OCI-LY3 (cell line): ENCODE data around the gene ACSM6.
A peak's percentile ranks its signal among the peaks of the same experiment; 100 is the strongest.

Source experiments
- H2AFZ ChIP-seq: fragments of 200-600, 300-600 bp; shearing (Covaris generic); 2 replicates; pipeline ENCODE4 v1.6.0; 2014; ENCODE audit warnings: antibody characterized with exemption, low read depth, low read length
- H3K27ac ChIP-seq: fragments of 200-600, 300-600 bp; sonication (generic); 2 replicates; pipeline ENCODE4 v1.5.1; 2014; ENCODE audit warnings: mild to moderate bottlenecking, low read length, moderate library complexity, mixed read lengths
- H3K27me3 ChIP-seq: fragments of 200-600, 300-600 bp; sonication (generic); 2 replicates; pipeline ENCODE4 v1.6.1; 2014; ENCODE audit warnings: low read depth, low read length, mixed read lengths
- H3K36me3 ChIP-seq: fragments of 200-600, 300-600 bp; sonication (generic); replicated peaks from 2 replicates; pipeline ENCODE3; 2014; ENCODE audit warnings: low read depth, low read length, mixed read lengths
- H3K4me1 ChIP-seq: fragments of 300-600, 200-600 bp; sonication (generic); 2 replicates; pipeline ENCODE4 v1.6.1; 2014; ENCODE audit warnings: low read length, mixed read lengths
- H3K4me2 ChIP-seq: fragments of 200-600, 300-600 bp; sonication (generic); 2 replicates; pipeline ENCODE4 v1.6.1; 2014; ENCODE audit warnings: low read length, mixed read lengths
- H3K4me3 ChIP-seq: fragments of 300-600, 200-600 bp; sonication (generic); 2 replicates; pipeline ENCODE4 v1.5.1; 2014; ENCODE audit warnings: antibody characterized with exemption, mild to moderate bottlenecking, low read length, moderate library complexity
- H3K79me2 ChIP-seq: fragments of 300-600, 200-600 bp; shearing (Covaris generic); 2 replicates; pipeline ENCODE4 v1.6.1; 2014; ENCODE audit warnings: mild to moderate bottlenecking, low read length, mixed read lengths
- H3K9ac ChIP-seq: fragments of 300-600, 200-600 bp; shearing (Covaris generic); 2 replicates; pipeline ENCODE4 v1.6.0; 2014; ENCODE audit warnings: mild to moderate bottlenecking, low read length, moderate library complexity
- H3K9me3 ChIP-seq: fragments of 200-600, 300-600 bp; shearing (Covaris generic); 2 replicates; pipeline ENCODE4 v1.6.1; 2014; ENCODE audit warnings: low read length, mixed read lengths; ENCODE audit not compliant: insufficient read depth
- H4K20me1 ChIP-seq: fragments of 200-600, 300-600 bp; sonication (generic); 2 replicates; pipeline ENCODE4 v1.6.1; 2016; ENCODE audit warnings: low read length, mixed read lengths; ENCODE audit not compliant: insufficient read depth
- EZH2phosphoT487 ChIP-seq: fragments of 200-600 bp; shearing (Covaris generic); IDR thresholded peaks from 2 replicates; pipeline ENCODE4 v1.6.1; 2018; ENCODE audit warnings: antibody characterized with exemption, mixed run types, low read depth
- TF ChIP-seq, protein P1 (sequence below): fragments of 200-600, 300-600 bp; sonication (generic); IDR thresholded peaks from 2 replicates; pipeline ENCODE4 v1.5.1; 2014; ENCODE audit warnings: antibody characterized with exemption, low read length, low read depth

Gene ACSM6

DNA sequence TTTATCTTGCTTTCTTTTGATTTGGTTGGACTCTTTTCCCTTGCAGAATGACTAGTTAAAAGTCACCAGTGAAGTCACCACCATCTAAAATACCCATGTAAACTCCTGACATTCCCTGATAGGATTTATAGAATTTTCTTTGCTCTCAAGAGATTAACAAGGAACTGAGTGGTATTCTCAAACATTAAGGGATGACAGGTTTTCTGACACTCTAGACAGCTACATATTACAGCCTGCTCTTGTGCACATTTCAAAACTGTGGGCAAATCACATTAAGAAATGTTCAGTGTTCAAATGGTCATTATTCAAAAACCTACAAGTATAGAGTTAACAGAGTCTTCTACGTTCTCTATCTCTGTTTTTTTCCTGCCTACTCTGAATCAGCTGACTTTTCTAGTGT, 15.8 kb upstream of the ACSM6 start:
- Histone ChIP-seq H3K4me3 (no peak overlapping the region), H3K36me3 (no peaks in the 10 kb centered on the region), H3K4me2 (no peak overlapping the region), H3K9ac (no peak overlapping the region), H4K20me1 (no peaks in the 10 kb centered on the region), H3K27me3 (peaks cover 18% of the 10 kb centered on the region), H3K9me3 (no peaks in the 10 kb centered on the region), H3K4me1 (no peaks in the 10 kb centered on the region), H2AFZ (no peak overlapping the region), H3K27ac (no peak overlapping the region), H3K79me2 (no peaks in the 10 kb centered on the region)
- TF ChIP-seq, protein P1, sequence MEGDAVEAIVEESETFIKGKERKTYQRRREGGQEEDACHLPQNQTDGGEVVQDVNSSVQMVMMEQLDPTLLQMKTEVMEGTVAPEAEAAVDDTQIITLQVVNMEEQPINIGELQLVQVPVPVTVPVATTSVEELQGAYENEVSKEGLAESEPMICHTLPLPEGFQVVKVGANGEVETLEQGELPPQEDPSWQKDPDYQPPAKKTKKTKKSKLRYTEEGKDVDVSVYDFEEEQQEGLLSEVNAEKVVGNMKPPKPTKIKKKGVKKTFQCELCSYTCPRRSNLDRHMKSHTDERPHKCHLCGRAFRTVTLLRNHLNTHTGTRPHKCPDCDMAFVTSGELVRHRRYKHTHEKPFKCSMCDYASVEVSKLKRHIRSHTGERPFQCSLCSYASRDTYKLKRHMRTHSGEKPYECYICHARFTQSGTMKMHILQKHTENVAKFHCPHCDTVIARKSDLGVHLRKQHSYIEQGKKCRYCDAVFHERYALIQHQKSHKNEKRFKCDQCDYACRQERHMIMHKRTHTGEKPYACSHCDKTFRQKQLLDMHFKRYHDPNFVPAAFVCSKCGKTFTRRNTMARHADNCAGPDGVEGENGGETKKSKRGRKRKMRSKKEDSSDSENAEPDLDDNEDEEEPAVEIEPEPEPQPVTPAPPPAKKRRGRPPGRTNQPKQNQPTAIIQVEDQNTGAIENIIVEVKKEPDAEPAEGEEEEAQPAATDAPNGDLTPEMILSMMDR: no peak
- TF ChIP-seq EZH2phosphoT487: no peak

DNA sequence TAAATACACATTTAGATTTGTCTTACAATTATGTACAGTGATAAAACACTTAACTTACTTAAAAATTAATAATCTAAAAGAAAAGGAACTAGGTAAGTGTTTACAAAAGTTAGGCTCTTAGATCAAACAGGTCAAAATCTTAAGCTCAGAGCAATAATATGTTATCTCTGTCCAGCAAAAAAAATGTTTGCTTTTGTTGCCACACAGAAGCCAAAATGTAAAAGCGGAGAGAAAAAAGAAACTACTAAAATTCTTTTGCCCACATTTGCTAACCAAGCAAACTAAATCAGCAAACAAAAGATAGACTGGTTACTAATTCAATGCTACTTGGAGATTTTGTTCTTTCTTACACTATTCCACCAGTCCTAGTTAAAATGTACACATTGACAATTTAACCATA, 15.2 kb upstream of the ACSM6 start:
- H3K4me3 ChIP-seq: no peak overlapping the region
- no peak overlapping the region for H2AFZ ChIP-seq
- H3K27me3 ChIP-seq: peaks cover 19% of the 10 kb centered on the region
- no peaks in the 10 kb centered on the region for H3K4me1 ChIP-seq
- no peaks in the 10 kb centered on the region for H4K20me1 ChIP-seq
- TF ChIP-seq, protein P1: no peak
- TF ChIP-seq EZH2phosphoT487: no peak
- H3K9ac ChIP-seq: no peak overlapping the region
- H3K79me2 ChIP-seq: no peaks in the 10 kb centered on the region
- no peaks in the 10 kb centered on the region for H3K9me3 ChIP-seq
- H3K36me3 ChIP-seq: no peaks in the 10 kb centered on the region
- no peak overlapping the region for H3K27ac ChIP-seq
- H3K4me2 ChIP-seq: no peak overlapping the region

DNA sequence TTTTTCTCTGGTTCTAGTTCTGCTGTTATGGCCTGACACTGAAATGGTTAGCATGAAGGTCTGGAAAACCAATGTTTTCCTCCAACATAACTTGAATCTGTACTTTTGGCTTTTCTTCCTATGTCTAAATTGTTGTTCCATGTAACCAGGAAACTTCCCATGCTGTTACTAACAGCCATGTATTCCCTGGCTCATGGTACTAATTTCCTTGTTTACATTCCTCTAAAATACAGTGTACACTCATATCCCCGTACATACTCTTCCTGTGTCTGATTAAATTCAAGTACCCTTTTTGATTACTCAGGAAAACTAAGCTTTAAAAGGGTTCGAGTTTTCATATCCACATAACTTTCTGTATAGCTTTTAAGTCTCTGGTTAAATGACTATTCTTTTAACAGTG, 12.3 kb upstream of the ACSM6 start:
- Histone ChIP-seq H3K27me3 (peaks cover 28% of the 10 kb centered on the region), H3K4me1 (no peaks in the 10 kb centered on the region), H3K4me3 (no peak overlapping the region), H2AFZ (no peak overlapping the region), H3K79me2 (no peaks in the 10 kb centered on the region), H3K27ac (no peak overlapping the region), H3K9ac (no peak overlapping the region), H3K36me3 (no peaks in the 10 kb centered on the region), H4K20me1 (no peaks in the 10 kb centered on the region), H3K4me2 (no peak overlapping the region), H3K9me3 (no peaks in the 10 kb centered on the region)
- TF ChIP-seq, protein P1: no peak

DNA sequence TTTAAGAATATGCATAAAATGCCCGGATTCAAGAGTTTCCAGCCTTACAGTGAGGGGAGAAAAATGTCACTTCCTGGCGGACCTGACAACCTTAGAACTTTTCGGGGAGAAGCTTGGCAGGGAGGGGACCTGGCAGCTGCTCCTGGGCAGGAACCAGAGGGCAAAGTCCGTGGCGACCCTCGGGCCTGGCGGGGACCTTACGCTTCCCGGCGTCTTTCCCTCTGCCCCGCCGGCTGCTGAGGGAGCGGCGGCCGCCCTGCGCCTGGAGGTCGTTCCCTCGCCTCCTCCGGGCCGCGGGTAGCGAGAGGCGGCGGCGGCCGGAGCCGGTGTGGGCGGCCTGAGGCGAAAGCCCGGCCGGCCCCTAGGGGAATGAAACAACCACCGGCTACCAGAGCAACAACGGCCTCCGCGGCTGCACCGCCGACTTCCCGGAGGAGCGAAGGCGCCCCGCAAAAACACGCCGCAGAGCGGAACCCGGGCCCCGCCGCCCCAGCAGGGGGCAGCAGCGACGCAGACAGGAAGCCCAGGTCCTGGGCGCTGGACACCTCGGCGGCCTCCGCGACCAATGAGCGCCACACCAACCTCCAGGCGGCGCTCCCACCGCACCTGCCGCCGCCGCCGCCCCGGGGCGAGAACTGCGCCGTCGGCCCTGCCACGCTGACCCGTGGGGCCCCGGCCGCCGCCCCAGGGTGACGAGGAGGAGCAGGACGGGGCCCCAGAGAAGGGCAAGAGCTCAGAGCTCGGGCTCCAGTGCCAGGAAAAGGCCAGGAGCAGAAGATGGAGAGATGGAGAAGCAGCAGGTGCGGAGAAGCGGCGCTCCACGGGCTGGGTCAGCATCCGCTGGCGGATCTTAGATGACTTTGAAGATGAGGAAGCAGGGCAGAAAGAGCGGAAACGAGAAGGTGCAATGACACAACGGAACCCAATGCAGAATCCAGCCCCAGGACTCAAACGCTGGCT, 10.5 kb upstream of the ACSM6 start:
- H4K20me1 ChIP-seq: no peaks in the 10 kb centered on the region
- peak overlapping the region; percentile 84 for H3K4me2 ChIP-seq
- no peaks in the 10 kb centered on the region for H3K79me2 ChIP-seq
- H3K27ac ChIP-seq: no peak overlapping the region
- H3K4me3 ChIP-seq: peak overlapping the region; percentile 83
- TF ChIP-seq, protein P1: peak; percentile 62
- peak; percentile 42; the same call in 1 of the 2 replicates for TF ChIP-seq EZH2phosphoT487
- no peaks in the 10 kb centered on the region for H3K36me3 ChIP-seq
- H3K9ac ChIP-seq: peak overlapping the region; percentile 37; the same call in 1 of the 2 replicates
- H3K9me3 ChIP-seq: no peaks in the 10 kb centered on the region
- no peaks in the 10 kb centered on the region for H3K4me1 ChIP-seq
- peaks cover 33% of the 10 kb centered on the region for H3K27me3 ChIP-seq
- H2AFZ ChIP-seq: peak overlapping the region; percentile 70
